ENCODE measurements around the gene GPC3. TPM values are rescaled to one million over a fixed set of nuclear protein-coding genes. Genes with fewer than 3 reads are reported as not detected.

Gene GPC3
- total RNA-seq, 1 donor from 2014 or later, result 1,039 TPM

GRCh38 chrX:134013524-134013923 is 28.1 kb upstream of the GPC3 start:
- no peak overlapping the region for H3K27ac ChIP-seq
- Mint-ChIP-seq H3K36me3 (no peaks in the 10 kb centered on the region), H3K9me3 (no peaks in the 10 kb centered on the region), H3K4me1 (peaks cover 31% of the 10 kb centered on the region), H3K27ac (no peak overlapping the region), H3K27me3 (ENCODE audit: insufficient read depth, low read depth) (peaks cover 4% of the 10 kb centered on the region), H3K4me3 (no peak overlapping the region)
- H3K9ac ChIP-seq, result no peak overlapping the region
- H3K4me2 ChIP-seq, result no peak overlapping the region
- TF ChIP-seq CTCF (IDR thresholded peaks at IDR 0.05), result no peak
- TF ChIP-seq EZH2 (IDR thresholded peaks at IDR 0.05), result no peak
- no peak for TF ChIP-seq EZH2phosphoT487 (IDR thresholded peaks at IDR 0.05)
- H3K79me2 ChIP-seq (ENCODE audit: low read depth), result no peaks in the 10 kb centered on the region
- H3K4me1 ChIP-seq, result peaks cover 5% of the 10 kb centered on the region
- H3K36me3 ChIP-seq, result no peaks in the 10 kb centered on the region
- H3K4me3 ChIP-seq, result no peak overlapping the region
- H3K27me3 ChIP-seq, result no peaks in the 10 kb centered on the region
- no peaks in the 10 kb centered on the region for H4K20me1 ChIP-seq (ENCODE audit: low read depth)
- H3F3A ChIP-seq (ENCODE audit: low read depth), result peaks cover 5% of the 10 kb centered on the region
- H2AFZ ChIP-seq (replicated peaks), result no peak overlapping the region
- DNase-seq (ENCODE audit: low spot score), result no peak
- H3K9me3 ChIP-seq (ENCODE audit: low read depth), result no peaks in the 10 kb centered on the region

- Histone ChIP-seq H3K36me3 (no peaks in the 10 kb centered on the region), H3K79me2 (ENCODE audit: low read depth) (no peaks in the 10 kb centered on the region), H3K27ac (no peak overlapping the region), H3K4me2 (no peak overlapping the region), H3F3A (ENCODE audit: low read depth) (peaks cover 2% of the 10 kb centered on the region), H3K9ac (no peak overlapping the region), H2AFZ (replicated peaks) (no peak overlapping the region), H4K20me1 (ENCODE audit: low read depth) (no peaks in the 10 kb centered on the region), H3K4me3 (no peak overlapping the region), H3K9me3 (ENCODE audit: low read depth) (no peaks in the 10 kb centered on the region), H3K27me3 (no peaks in the 10 kb centered on the region), H3K4me1 (peaks cover under 1% of the 10 kb centered on the region)
- Mint-ChIP-seq H3K27me3 (ENCODE audit: insufficient read depth, low read depth) (peaks cover 4% of the 10 kb centered on the region), H3K36me3 (no peaks in the 10 kb centered on the region), H3K9me3 (no peaks in the 10 kb centered on the region), H3K27ac (no peak overlapping the region), H3K4me3 (no peak overlapping the region), H3K4me1 (peaks cover 29% of the 10 kb centered on the region)
- DNase-seq (ENCODE audit: low spot score), result no peak
- TF ChIP-seq EZH2phosphoT487 (IDR thresholded peaks at IDR 0.05) (no peak), EZH2 (IDR thresholded peaks at IDR 0.05) (no peak), CTCF (IDR thresholded peaks at IDR 0.05) (no peak)
These were observed 27.7 kb upstream of the GPC3 start for GRCh38 chrX:134013092-134013497.

- Histone ChIP-seq H3F3A (ENCODE audit: low read depth) (peaks cover 14% of the 10 kb centered on the region), H3K27me3 (no peaks in the 10 kb centered on the region), H3K4me3 (no peak overlapping the region), H3K36me3 (no peaks in the 10 kb centered on the region), H3K79me2 (ENCODE audit: low read depth) (no peaks in the 10 kb centered on the region), H2AFZ (replicated peaks) (no peak overlapping the region), H3K9me3 (ENCODE audit: low read depth) (no peaks in the 10 kb centered on the region), H3K4me1 (peaks cover 13% of the 10 kb centered on the region), H4K20me1 (ENCODE audit: low read depth) (no peaks in the 10 kb centered on the region), H3K27ac (no peak overlapping the region), H3K9ac (no peak overlapping the region), H3K4me2 (no peak overlapping the region)
- Mint-ChIP-seq H3K9me3 (no peaks in the 10 kb centered on the region), H3K36me3 (no peaks in the 10 kb centered on the region), H3K27ac (no peak overlapping the region), H3K27me3 (ENCODE audit: insufficient read depth, low read depth) (peaks cover 4% of the 10 kb centered on the region), H3K4me1 (peaks cover 31% of the 10 kb centered on the region), H3K4me3 (no peak overlapping the region)
- no peak for DNase-seq (ENCODE audit: low spot score)
- TF ChIP-seq EZH2 (IDR thresholded peaks at IDR 0.05) (no peak), EZH2phosphoT487 (IDR thresholded peaks at IDR 0.05) (no peak), CTCF (IDR thresholded peaks at IDR 0.05) (no peak)
These were observed 25.3 kb upstream of the GPC3 start for GRCh38 chrX:134010690-134011089.
